ENCODE data around the gene SEC23A. TPM values are rescaled to one million over a fixed set of nuclear protein-coding genes. Genes with fewer than 3 reads are reported as not detected.

Gene SEC23A
- total RNA-seq, 1 experiment from 2014 or later: 42.0 TPM

GRCh38 chr14:39036760-39037159 lies 66.3 kb downstream of the SEC23A start:
- Histone ChIP-seq H3K27me3 (ENCODE audit: insufficient read depth, low read depth) (no peaks in the 10 kb centered on the region), H2AFZ (no peak overlapping the region), H3K79me2 (ENCODE audit: low read depth) (no peaks in the 10 kb centered on the region), H3K4me1 (replicated peaks; ENCODE audit: insufficient read depth) (no peaks in the 10 kb centered on the region), H3K36me3 (ENCODE audit: low read depth) (peaks cover 12% of the 10 kb centered on the region; the same call in 1 of the 2 replicates), H3K9me2 (ENCODE audit: insufficient read depth) (no peaks in the 10 kb centered on the region; the same call in 1 of the 2 replicates), H4K20me1 (ENCODE audit: insufficient read depth) (no peaks in the 10 kb centered on the region), H3K4me3 (no peak overlapping the region), H3K27ac (no peak overlapping the region), H3K9me3 (ENCODE audit: insufficient read depth, low read depth) (no peaks in the 10 kb centered on the region), H3F3A (ENCODE audit: insufficient read depth, low read depth) (no peaks in the 10 kb centered on the region), H3K4me2 (no peak overlapping the region)
- intact Hi-C loops (cut with micrococcal nuclease; ENCODE audit: unreplicated experiment): no loop called here
- ChIA-PET POLR2A (ENCODE audit: unreplicated experiment) (no interaction called here), CTCF (no interaction called here)
- TF ChIP-seq, protein P1, sequence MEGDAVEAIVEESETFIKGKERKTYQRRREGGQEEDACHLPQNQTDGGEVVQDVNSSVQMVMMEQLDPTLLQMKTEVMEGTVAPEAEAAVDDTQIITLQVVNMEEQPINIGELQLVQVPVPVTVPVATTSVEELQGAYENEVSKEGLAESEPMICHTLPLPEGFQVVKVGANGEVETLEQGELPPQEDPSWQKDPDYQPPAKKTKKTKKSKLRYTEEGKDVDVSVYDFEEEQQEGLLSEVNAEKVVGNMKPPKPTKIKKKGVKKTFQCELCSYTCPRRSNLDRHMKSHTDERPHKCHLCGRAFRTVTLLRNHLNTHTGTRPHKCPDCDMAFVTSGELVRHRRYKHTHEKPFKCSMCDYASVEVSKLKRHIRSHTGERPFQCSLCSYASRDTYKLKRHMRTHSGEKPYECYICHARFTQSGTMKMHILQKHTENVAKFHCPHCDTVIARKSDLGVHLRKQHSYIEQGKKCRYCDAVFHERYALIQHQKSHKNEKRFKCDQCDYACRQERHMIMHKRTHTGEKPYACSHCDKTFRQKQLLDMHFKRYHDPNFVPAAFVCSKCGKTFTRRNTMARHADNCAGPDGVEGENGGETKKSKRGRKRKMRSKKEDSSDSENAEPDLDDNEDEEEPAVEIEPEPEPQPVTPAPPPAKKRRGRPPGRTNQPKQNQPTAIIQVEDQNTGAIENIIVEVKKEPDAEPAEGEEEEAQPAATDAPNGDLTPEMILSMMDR (conservative IDR thresholded peaks at IDR 0.05): no peak
- TF ChIP-seq EZH2 (IDR thresholded peaks at IDR 0.05; ENCODE audit: low read depth): no peak
- no peak for DNase-seq
- BruUV-seq (replicated peaks): no TSS peak

DNA sequence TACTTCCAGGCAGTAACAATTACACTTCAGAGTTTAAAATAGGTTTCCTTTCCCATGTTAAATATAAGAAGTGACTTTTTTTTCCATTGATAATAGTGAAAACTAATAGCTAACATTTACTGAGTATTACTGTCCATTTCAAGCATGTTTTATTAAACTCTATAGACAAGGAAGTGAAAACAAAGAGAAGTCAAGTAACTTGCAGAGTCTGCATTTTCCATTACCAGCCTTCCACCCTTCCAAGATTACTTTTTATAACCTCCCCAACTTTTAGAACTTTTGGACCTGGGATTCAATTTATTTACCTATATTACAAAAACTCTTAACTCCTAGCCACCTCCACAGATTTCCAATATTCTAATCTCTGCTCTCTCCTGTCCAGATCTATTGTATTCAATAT lies 67.7 kb downstream of the SEC23A start:
- Histone ChIP-seq H3K4me2 (no peak overlapping the region), H3K4me1 (replicated peaks; ENCODE audit: insufficient read depth) (no peaks in the 10 kb centered on the region), H3K27ac (no peak overlapping the region), H3K9me2 (ENCODE audit: insufficient read depth) (no peaks in the 10 kb centered on the region; the same call in 1 of the 2 replicates), H3K27me3 (ENCODE audit: insufficient read depth, low read depth) (no peaks in the 10 kb centered on the region), H3K9me3 (ENCODE audit: insufficient read depth, low read depth) (no peaks in the 10 kb centered on the region), H4K20me1 (ENCODE audit: insufficient read depth) (no peaks in the 10 kb centered on the region), H3K4me3 (no peak overlapping the region), H3F3A (ENCODE audit: insufficient read depth, low read depth) (no peaks in the 10 kb centered on the region), H2AFZ (no peak overlapping the region), H3K36me3 (ENCODE audit: low read depth) (peaks cover 9% of the 10 kb centered on the region; the same call in 1 of the 2 replicates), H3K79me2 (ENCODE audit: low read depth) (no peaks in the 10 kb centered on the region)
- ChIA-PET CTCF (no interaction called here), POLR2A (ENCODE audit: unreplicated experiment) (no interaction called here)
- BruUV-seq (replicated peaks): no TSS peak
- TF ChIP-seq, protein P1 (conservative IDR thresholded peaks at IDR 0.05): no peak
- no peak for TF ChIP-seq EZH2 (IDR thresholded peaks at IDR 0.05; ENCODE audit: low read depth)
- intact Hi-C loops (cut with micrococcal nuclease; ENCODE audit: unreplicated experiment): no loop called here
- DNase-seq: no peak

- intact Hi-C loops (cut with micrococcal nuclease; ENCODE audit: unreplicated experiment): no loop called here
- Histone ChIP-seq H3K9me2 (ENCODE audit: insufficient read depth) (no peaks in the 10 kb centered on the region; the same call in 1 of the 2 replicates), H3K27ac (no peak overlapping the region), H3K27me3 (ENCODE audit: insufficient read depth, low read depth) (no peaks in the 10 kb centered on the region), H3K4me2 (no peak overlapping the region), H3K79me2 (ENCODE audit: low read depth) (no peaks in the 10 kb centered on the region), H3F3A (ENCODE audit: insufficient read depth, low read depth) (no peaks in the 10 kb centered on the region), H3K4me3 (no peak overlapping the region), H4K20me1 (ENCODE audit: insufficient read depth) (no peaks in the 10 kb centered on the region), H2AFZ (no peak overlapping the region), H3K9me3 (ENCODE audit: insufficient read depth, low read depth) (no peaks in the 10 kb centered on the region), H3K4me1 (replicated peaks; ENCODE audit: insufficient read depth) (no peaks in the 10 kb centered on the region), H3K36me3 (ENCODE audit: low read depth) (peaks cover 9% of the 10 kb centered on the region; the same call in 1 of the 2 replicates)
- TF ChIP-seq EZH2 (IDR thresholded peaks at IDR 0.05; ENCODE audit: low read depth): no peak
- TF ChIP-seq, protein P1 (conservative IDR thresholded peaks at IDR 0.05): no peak
- ChIA-PET POLR2A (ENCODE audit: unreplicated experiment) (no interaction called here), CTCF (no interaction called here)
- no TSS peak for BruUV-seq (replicated peaks)
- no peak for DNase-seq
Measured at GRCh38 chr14:39034481-39035296, 68.3 kb downstream of the SEC23A start.

Measured in PC-9 (cell line).